ENCODE results near the gene POLR1G.

- TF ChIP-seq CTCF (IDR thresholded peaks at IDR 0.05) (no peak), EP300 (IDR thresholded peaks at IDR 0.05; ENCODE audit: borderline replicate concordance in 1 of 2, low read depth in 1 of 2, low read length in 1 of 2) (no peak), MAX (IDR thresholded peaks at IDR 0.05; ENCODE audit: low read depth) (no peak), POLR2AphosphoS5 (IDR thresholded peaks at IDR 0.05; ENCODE audit: low read depth, low read length) (no peak), TAF1 (IDR thresholded peaks at IDR 0.05; ENCODE audit: borderline replicate concordance, low read depth, low read length) (no peak), RFX5 (IDR thresholded peaks at IDR 0.05; ENCODE audit: low read length) (no peak), CHD2 (IDR thresholded peaks at IDR 0.05; ENCODE audit: low read length, partially characterized antibody) (no peak), NRF1 (IDR thresholded peaks at IDR 0.05; ENCODE audit: low read depth, low read length) (no peak)
These were observed 32.7 kb downstream of the POLR1G start for GRCh38 chr19:45439190-45439568.
